GM23248 (cell line): ENCODE measurements around the gene METTL22. TPM values are rescaled to one million over a fixed set of nuclear protein-coding genes. Genes with fewer than 3 reads are reported as not detected.

Experiments
- DNase-seq: peaks from one replicate; pipeline ENCODE4 v3.0.0-alpha.2; 2015
- H2AFZ ChIP-seq: fragments of 200-600 bp; sonication (generic); 2 replicates; pipeline ENCODE4 v1.6.1; 2016; ENCODE audit warnings: antibody characterized with exemption
- H3F3A ChIP-seq: fragments of 200-600 bp; sonication (generic); 2 replicates; pipeline ENCODE4 v1.6.1; 2016; ENCODE audit warnings: mild to moderate bottlenecking, antibody characterized with exemption, mixed run types; ENCODE audit not compliant: insufficient read depth
- H3K27ac ChIP-seq: fragments of 200-600 bp; sonication (generic); 2 replicates; pipeline ENCODE4 v1.5.1; 2016; ENCODE audit warnings: mild to moderate bottlenecking
- H3K27me3 ChIP-seq: fragments of 200-600 bp; sonication (generic); replicated peaks from 2 replicates; pipeline ENCODE4 v1.6.1; 2016; ENCODE audit warnings: mild to moderate bottlenecking; ENCODE audit not compliant: insufficient read depth
- H3K36me3 ChIP-seq: fragments of 200-600 bp; sonication (generic); 2 replicates; pipeline ENCODE4 v1.6.1; 2016; ENCODE audit warnings: low read depth, mild to moderate bottlenecking
- H3K4me1 ChIP-seq: fragments of 200-600 bp; sonication (generic); 2 replicates; pipeline ENCODE4 v1.6.1; 2016; ENCODE audit warnings: mild to moderate bottlenecking; ENCODE audit not compliant: insufficient read depth
- H3K4me2 ChIP-seq: fragments of 200-600 bp; sonication (generic); one replicate; pipeline ENCODE4 v1.6.1; 2016; ENCODE audit warnings: mild to moderate bottlenecking; ENCODE audit not compliant: unreplicated experiment
- H3K4me3 ChIP-seq: fragments of 200-600 bp; sonication (generic); 2 replicates; pipeline ENCODE4 v1.5.1; 2016; ENCODE audit warnings: mild to moderate bottlenecking
- H3K79me2 ChIP-seq: fragments of 200-600 bp; sonication (generic); 2 replicates; pipeline ENCODE4 v1.6.1; 2016; ENCODE audit warnings: mild to moderate bottlenecking; ENCODE audit not compliant: insufficient read depth
- H3K9ac ChIP-seq: fragments of 200-600 bp; sonication (generic); 2 replicates; pipeline ENCODE4 v1.6.1; 2016; ENCODE audit warnings: mild to moderate bottlenecking
- H3K9me2 ChIP-seq: fragments of 200-600 bp; sonication (generic); 2 replicates; pipeline ENCODE4 v1.6.1; 2016; ENCODE audit warnings: mixed run types, mild to moderate bottlenecking, moderate library complexity; ENCODE audit not compliant: insufficient read depth
- H3K9me3 ChIP-seq: fragments of 200-600 bp; sonication (generic); one replicate; pipeline ENCODE4 v1.6.1; 2017; ENCODE audit warnings: low read depth
- H4K20me1 ChIP-seq: fragments of 200-600 bp; sonication (generic); 2 replicates; pipeline ENCODE4 v1.6.0; 2016; ENCODE audit not compliant: insufficient read depth
- EZH2 ChIP-seq: fragments of 200-600 bp; sonication (generic); IDR thresholded peaks from 2 replicates; pipeline ENCODE4 v1.6.1; 2018; ENCODE audit warnings: antibody characterized with exemption, mild to moderate bottlenecking; ENCODE audit not compliant: insufficient read depth, poor library complexity, severe bottlenecking
- EZH2phosphoT487 ChIP-seq: fragments of 200-600 bp; sonication (generic); IDR thresholded peaks from 2 replicates; pipeline ENCODE4 v1.6.1; 2018; ENCODE audit warnings: antibody characterized with exemption, moderate library complexity, mild to moderate bottlenecking, low read depth; ENCODE audit not compliant: insufficient read depth
- WGBS, 2 experiments: methylation state at CpG; one replicate each; pipeline ENCODE4 v1.1.6; 2015 to 2017; ENCODE audit warnings: low lambda C conversion rate in 2 of 2, low coverage in 1 of 2; ENCODE audit errors: missing lambda C conversion rate in 2 of 2; 5-methylcytosine and 5-hydroxymethylcytosine counted together
- in situ Hi-C: fragments of 300-500 bp; cut with MboI; formaldehyde crosslinking; loops from 2 replicates; pipeline ENCODE4 v1.15.0; 2020
- polyA plus RNA-seq: library from polyadenylated mRNA; unstranded; fragments of >200 nt; fragmentation: Nextera tagmentation; extraction: Ambion mirVana; gene quantifications from 2 replicates; pipeline ENCODE4 v1.2.1, GENCODE V29; 2016
- total RNA-seq: library from RNA; depleted of rRNA; stranded (reverse); fragments of >200 nt; shearing (Covaris generic); gene quantifications from 2 replicates; pipeline ENCODE4 v1.2.3, GENCODE V29; 2014

The METTL22 gene
- total and polyA plus RNA-seq, 2 experiments from 2014 or later = 36.9 to 46.1 TPM

- Histone ChIP-seq H3K27me3 (peaks cover 28% of the 10 kb centered on the region), H3K79me2 (no peaks in the 10 kb centered on the region), H3K36me3 (no peaks in the 10 kb centered on the region), H4K20me1 (no peaks in the 10 kb centered on the region), H3K9ac (no peak overlapping the region), H3F3A (no peaks in the 10 kb centered on the region), H3K27ac (no peak overlapping the region), H3K9me2 (no peaks in the 10 kb centered on the region), H3K4me3 (no peak overlapping the region), H2AFZ (no peak overlapping the region), H3K4me2 (no peak overlapping the region), H3K9me3 (no peaks in the 10 kb centered on the region), H3K4me1 (peaks cover 10% of the 10 kb centered on the region)
- DNase-seq = no peak
- TF ChIP-seq EZH2 (no peak), EZH2phosphoT487 (no peak)
- in situ Hi-C loops = loop anchor here (10.0 kb wide), 1 partner anchor 219 kb away; the partner anchor contains the start of genes PMM2 and TMEM186
- 41 to 45% methylated on average over 2 of the region's 2 CpGs for WGBS, 2 experiments
These were observed 46.1 kb upstream of the METTL22 start for GRCh38 chr16:8575399-8575798.

GRCh38 chr16:8576141-8577004 lies 45.1 kb upstream of the METTL22 start:
- H3F3A ChIP-seq = no peaks in the 10 kb centered on the region
- H3K4me3 ChIP-seq = no peak overlapping the region
- WGBS, 2 experiments = 53% methylated on average over 4 of the region's 4 CpGs
- no peak for DNase-seq
- in situ Hi-C loops = loop anchor here (10.0 kb wide), 1 partner anchor 218 kb away; the partner anchor contains the start of genes PMM2 and TMEM186
- no peaks in the 10 kb centered on the region for H3K79me2 ChIP-seq
- peaks cover 28% of the 10 kb centered on the region for H3K27me3 ChIP-seq
- no peak for TF ChIP-seq EZH2
- no peak for TF ChIP-seq EZH2phosphoT487
- no peak overlapping the region for H2AFZ ChIP-seq
- no peak overlapping the region for H3K27ac ChIP-seq
- H4K20me1 ChIP-seq = no peaks in the 10 kb centered on the region
- no peak overlapping the region for H3K9ac ChIP-seq
- H3K9me3 ChIP-seq = no peaks in the 10 kb centered on the region
- H3K4me2 ChIP-seq = no peak overlapping the region
- no peaks in the 10 kb centered on the region for H3K9me2 ChIP-seq
- H3K36me3 ChIP-seq = no peaks in the 10 kb centered on the region
- H3K4me1 ChIP-seq = 0 out of 2 replicates have a peak, but pooled peaks cover 4% of the 10 kb centered on the region

GRCh38 chr16:8577678-8578304 lies 43.7 kb upstream of the METTL22 start:
- DNase-seq = no peak
- 0 out of 2 replicates have a peak, but pooled peaks cover 4% of the 10 kb centered on the region for H3K4me1 ChIP-seq
- in situ Hi-C loops = loop anchor here (10.0 kb wide), 1 partner anchor 217 kb away; the partner anchor contains the start of genes PMM2 and TMEM186
- no peak overlapping the region for H3K4me3 ChIP-seq
- no peaks in the 10 kb centered on the region for H4K20me1 ChIP-seq
- peaks cover 28% of the 10 kb centered on the region for H3K27me3 ChIP-seq
- WGBS, 2 experiments = 50 to 55% methylated on average over 9 to 10 of the region's 10 CpGs
- no peaks in the 10 kb centered on the region for H3F3A ChIP-seq
- H3K27ac ChIP-seq = no peak overlapping the region
- no peak overlapping the region for H3K9ac ChIP-seq
- H3K9me3 ChIP-seq = no peaks in the 10 kb centered on the region
- no peak overlapping the region for H2AFZ ChIP-seq
- no peaks in the 10 kb centered on the region for H3K79me2 ChIP-seq
- H3K9me2 ChIP-seq = no peaks in the 10 kb centered on the region
- H3K4me2 ChIP-seq = no peak overlapping the region
- H3K36me3 ChIP-seq = no peaks in the 10 kb centered on the region
- TF ChIP-seq EZH2 (no peak), EZH2phosphoT487 (no peak)

GRCh38 chr16:8579559-8579958 lies 41.9 kb upstream of the METTL22 start:
- TF ChIP-seq EZH2phosphoT487 (no peak), EZH2 (no peak)
- Histone ChIP-seq H3K27me3 (peaks cover 20% of the 10 kb centered on the region), H3K36me3 (no peaks in the 10 kb centered on the region), H3K4me1 (no peaks in the 10 kb centered on the region), H3K9ac (no peak overlapping the region), H3K9me2 (no peaks in the 10 kb centered on the region), H3K4me3 (no peak overlapping the region), H3K4me2 (no peak overlapping the region), H2AFZ (no peak overlapping the region), H4K20me1 (no peaks in the 10 kb centered on the region), H3K79me2 (no peaks in the 10 kb centered on the region), H3K27ac (no peak overlapping the region), H3F3A (no peaks in the 10 kb centered on the region), H3K9me3 (no peaks in the 10 kb centered on the region)
- no peak for DNase-seq
- in situ Hi-C loops = loop anchor here (10.0 kb wide), 1 partner anchor 215 kb away; the partner anchor contains the start of genes PMM2 and TMEM186
- 58 to 63% methylated on average over 9 of the region's 9 CpGs for WGBS, 2 experiments
